Purkinje cell (primary cell): ENCODE results near the gene NEFH. TPM values are rescaled to one million over a fixed set of nuclear protein-coding genes. Genes with fewer than 3 reads are reported as not detected.

Experiments
- polyA plus RNA-seq: library from polyadenylated mRNA; unstranded; fragments of >200 nt; fragmentation: Nextera tagmentation; gene quantifications from 2 replicates; pipeline ENCODE4 v1.2.1, GENCODE V29; 2014

NEFH gene, protein sequence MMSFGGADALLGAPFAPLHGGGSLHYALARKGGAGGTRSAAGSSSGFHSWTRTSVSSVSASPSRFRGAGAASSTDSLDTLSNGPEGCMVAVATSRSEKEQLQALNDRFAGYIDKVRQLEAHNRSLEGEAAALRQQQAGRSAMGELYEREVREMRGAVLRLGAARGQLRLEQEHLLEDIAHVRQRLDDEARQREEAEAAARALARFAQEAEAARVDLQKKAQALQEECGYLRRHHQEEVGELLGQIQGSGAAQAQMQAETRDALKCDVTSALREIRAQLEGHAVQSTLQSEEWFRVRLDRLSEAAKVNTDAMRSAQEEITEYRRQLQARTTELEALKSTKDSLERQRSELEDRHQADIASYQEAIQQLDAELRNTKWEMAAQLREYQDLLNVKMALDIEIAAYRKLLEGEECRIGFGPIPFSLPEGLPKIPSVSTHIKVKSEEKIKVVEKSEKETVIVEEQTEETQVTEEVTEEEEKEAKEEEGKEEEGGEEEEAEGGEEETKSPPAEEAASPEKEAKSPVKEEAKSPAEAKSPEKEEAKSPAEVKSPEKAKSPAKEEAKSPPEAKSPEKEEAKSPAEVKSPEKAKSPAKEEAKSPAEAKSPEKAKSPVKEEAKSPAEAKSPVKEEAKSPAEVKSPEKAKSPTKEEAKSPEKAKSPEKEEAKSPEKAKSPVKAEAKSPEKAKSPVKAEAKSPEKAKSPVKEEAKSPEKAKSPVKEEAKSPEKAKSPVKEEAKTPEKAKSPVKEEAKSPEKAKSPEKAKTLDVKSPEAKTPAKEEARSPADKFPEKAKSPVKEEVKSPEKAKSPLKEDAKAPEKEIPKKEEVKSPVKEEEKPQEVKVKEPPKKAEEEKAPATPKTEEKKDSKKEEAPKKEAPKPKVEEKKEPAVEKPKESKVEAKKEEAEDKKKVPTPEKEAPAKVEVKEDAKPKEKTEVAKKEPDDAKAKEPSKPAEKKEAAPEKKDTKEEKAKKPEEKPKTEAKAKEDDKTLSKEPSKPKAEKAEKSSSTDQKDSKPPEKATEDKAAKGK
- polyA plus RNA-seq, result 343 and 353 TPM in 2 replicates

DNA sequence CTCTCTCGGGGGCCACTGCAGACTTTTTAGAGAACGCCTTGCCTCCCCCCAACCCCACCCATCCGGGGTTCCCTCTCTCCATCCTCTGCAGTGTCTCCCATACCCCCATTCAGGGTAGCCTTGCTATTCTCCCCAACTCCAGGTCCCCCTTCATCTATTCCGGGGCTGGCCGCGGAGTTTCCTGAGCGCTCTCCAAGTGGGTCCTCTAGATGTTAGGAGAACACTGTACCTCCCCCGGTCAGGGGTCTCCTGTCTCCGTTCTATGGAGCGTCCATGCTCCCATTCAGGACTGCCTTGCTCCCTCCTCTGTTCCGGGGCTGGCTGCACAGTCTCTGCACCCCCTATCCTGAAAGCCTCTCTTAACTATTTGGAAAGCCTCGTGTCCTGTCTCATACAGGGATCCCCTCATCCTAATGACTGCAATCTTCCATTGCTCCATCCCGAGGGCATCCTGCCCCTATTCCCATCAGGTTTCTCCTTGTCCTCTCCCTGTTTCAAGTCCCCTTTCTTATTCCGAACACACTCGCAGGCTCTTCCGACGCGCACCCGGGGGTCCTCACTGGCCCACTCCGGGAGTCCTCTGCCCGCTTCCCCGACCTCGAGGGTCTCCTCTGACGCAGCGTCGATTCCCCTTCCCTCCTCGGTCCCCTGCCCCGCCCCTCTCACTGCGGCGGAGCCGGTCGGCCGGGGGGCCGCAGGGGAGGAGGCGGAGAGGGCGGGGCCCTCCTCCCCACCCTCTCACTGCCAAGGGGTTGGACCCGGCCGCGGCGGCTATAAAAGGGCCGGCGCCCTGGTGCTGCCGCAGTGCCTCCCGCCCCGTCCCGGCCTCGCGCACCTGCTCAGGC is at the start of gene NEFH:
NEFH (plus strand) TSS at position 802 of the 845 bp plus-strand sequence. CDS start 45 bp downstream, outside the sequence.

DNA sequence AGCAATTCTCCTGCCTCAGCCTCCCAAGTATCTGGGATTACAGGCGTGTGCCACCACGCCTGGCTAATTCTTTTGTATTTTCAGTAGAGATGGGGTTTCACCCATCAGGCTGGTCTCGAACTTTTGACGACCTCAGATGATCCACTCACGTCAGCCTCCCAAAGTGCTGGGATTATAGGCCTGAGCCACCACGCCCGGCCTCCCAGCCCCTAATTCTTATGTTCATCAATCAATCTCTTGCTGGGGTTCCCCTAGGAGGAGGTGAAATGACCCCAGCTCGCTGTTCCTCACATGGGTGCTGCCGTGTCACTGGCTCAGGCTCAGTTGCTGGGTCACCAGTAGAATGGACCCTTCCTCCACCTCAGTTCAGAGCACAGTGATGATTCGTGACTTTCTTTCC is 41.7 kb upstream of the NEFH start, which contains the start of gene RFPL1:
RFPL1 (plus strand) TSS at position 301 of the 400 bp plus-strand sequence.

Other genes starting within 250 kb of the NEFH start
- gene RHBDD3, start 212.2 kb upstream of the NEFH start, polyA plus RNA-seq, result 1.7 and 3.4 TPM in 2 replicates
- 79.8 and 106 TPM in 2 replicates for gene EWSR1, start 211.9 kb upstream of the NEFH start, polyA plus RNA-seq
- gene GAS2L1, start 173.6 kb upstream of the NEFH start, polyA plus RNA-seq, result 1.5 and 3.3 TPM in 2 replicates
- gene RASL10A, start 164.5 kb upstream of the NEFH start, polyA plus RNA-seq, result 9.5 TPM in 1 of 2 replicates, not detected in the other
- gene AP1B1, start 91.6 kb upstream of the NEFH start, polyA plus RNA-seq, result 9.7 and 10.2 TPM in 2 replicates
- gene RFPL1, start 41.6 kb upstream of the NEFH start, polyA plus RNA-seq, result not detected in 2 replicates
- gene THOC5, start 73.5 kb downstream of the NEFH start, polyA plus RNA-seq, result 5.8 and 15.3 TPM in 2 replicates
- 18.9 and 39.4 TPM in 2 replicates for gene NIPSNAP1, start 100.9 kb downstream of the NEFH start, polyA plus RNA-seq
- gene NF2, start 123.4 kb downstream of the NEFH start, polyA plus RNA-seq, result 5.0 TPM in 2 replicates
- 6.6 and 11.0 TPM in 2 replicates for gene CABP7, start 239.8 kb downstream of the NEFH start, polyA plus RNA-seq